CD4-positive, alpha-beta T cell treated with Interleukin-4 for 1 hour (primary cell): Measurements from ENCODE around the gene TAGLN3.

Experiments
- DNase-seq, 2 donors: peaks; one replicate each; pipeline ENCODE4 v3.0.0-alpha.2; 2020 to 2022

TAGLN3 gene

GRCh38 chr3:111978583-111979433, 19.9 kb upstream of the TAGLN3 start, which contains the start of gene ABHD10:
Gene ABHD10, plus strand, starts transcription at chr3:111979026. Its CDS starts 36 bp downstream, at chr3:111979062.
- peak; percentile 96 to 97 for DNase-seq

GRCh38 chr3:111979434-111980038, 19.2 kb upstream of the TAGLN3 start:
- DNase-seq = no peak

- DNase-seq = no peak
These were observed 17.8 kb upstream of the TAGLN3 start for GRCh38 chr3:111980716-111981456.

- DNase-seq = no peak
These were observed 17.3 kb upstream of the TAGLN3 start for GRCh38 chr3:111981457-111981763.

- no peak for DNase-seq
These were observed 14.0 kb upstream of the TAGLN3 start for GRCh38 chr3:111984636-111985298.

- no peak for DNase-seq
These were observed 11.9 kb upstream of the TAGLN3 start for GRCh38 chr3:111986800-111987199.

GRCh38 chr3:111989061-111989678, 9.6 kb upstream of the TAGLN3 start:
- DNase-seq = peak in 1 of 2 donors; percentile 55

- no peak for DNase-seq
These were observed 5.7 kb upstream of the TAGLN3 start for GRCh38 chr3:111993038-111993437.

GRCh38 chr3:111999484-112000324, 982 bp downstream of the TAGLN3 start:
- no peak for DNase-seq

- DNase-seq = no peak
These were observed 1.6 kb downstream of the TAGLN3 start for GRCh38 chr3:112000367-112000771.

GRCh38 chr3:112000966-112001365, 2.2 kb downstream of the TAGLN3 start:
- no peak for DNase-seq

- DNase-seq = no peak
These were observed 2.8 kb downstream of the TAGLN3 start for GRCh38 chr3:112001526-112001925.

- no peak for DNase-seq
These were observed 3.6 kb downstream of the TAGLN3 start for GRCh38 chr3:112002096-112002971.

GRCh38 chr3:112003321-112004080, 4.8 kb downstream of the TAGLN3 start:
- no peak for DNase-seq

GRCh38 chr3:112004187-112004586, 5.5 kb downstream of the TAGLN3 start:
- DNase-seq = no peak

GRCh38 chr3:112004669-112005068, 5.9 kb downstream of the TAGLN3 start:
- DNase-seq = no peak

GRCh38 chr3:112005091-112005672, 6.5 kb downstream of the TAGLN3 start:
- no peak for DNase-seq

GRCh38 chr3:112007633-112008032, 8.9 kb downstream of the TAGLN3 start:
- DNase-seq = no peak

GRCh38 chr3:112009670-112010069, 10.9 kb downstream of the TAGLN3 start:
- no peak for DNase-seq

GRCh38 chr3:112010636-112011035, 11.9 kb downstream of the TAGLN3 start:
- DNase-seq = no peak
